ENCODE results near the gene MYH11.

DNA sequence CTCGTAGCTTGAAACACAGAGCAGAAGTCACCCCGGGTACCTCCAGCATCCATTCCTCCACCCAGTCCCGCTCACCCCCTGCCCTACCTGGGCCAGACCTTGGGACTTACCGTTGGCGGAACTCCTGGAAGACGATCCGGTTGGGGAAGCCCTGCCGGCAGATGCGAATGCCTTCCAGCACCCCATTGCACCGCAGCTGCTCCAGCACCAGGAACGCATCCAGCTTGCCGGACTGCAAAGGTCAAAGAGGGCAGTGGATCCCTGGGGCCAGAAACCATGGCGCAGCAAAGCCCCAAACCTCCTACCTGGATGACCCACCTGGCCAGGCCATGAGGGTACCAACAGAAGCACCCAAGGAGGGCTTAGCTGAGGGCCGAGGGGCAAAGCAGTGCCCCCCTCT is 108.9 kb downstream of the MYH11 start:
- no peak for TF ChIP-seq POLR2A (IDR thresholded peaks at IDR 0.05)
- no peak for TF ChIP-seq CTCF (IDR thresholded peaks at IDR 0.05)

Measured in lower leg skin (tissue), 3 donors.